ENCODE results near the gene OOSP2.

- TF ChIP-seq CTCF (conservative IDR thresholded peaks at IDR 0.05; ENCODE audit: low read depth, low read length), result no peak
- no peak for TF ChIP-seq EZH2 (IDR thresholded peaks at IDR 0.05; ENCODE audit: borderline replicate concordance, low read depth, low read length, poor library complexity, severe bottlenecking)
These were observed 57.0 kb downstream of the OOSP2 start for GRCh38 chr11:60097189-60097588.
